PC-9 (cell line): ENCODE data around the gene EWSR1.

Experiments
- EZH2 ChIP-seq: fragments of 200-600 bp; sonication (generic); IDR thresholded peaks from 2 replicates; pipeline ENCODE4 v1.8.0; 2017; ENCODE audit warnings: antibody characterized with exemption, low read depth
- TF ChIP-seq, protein P1 (sequence below): fragments of 200-600 bp; sonication (generic); conservative IDR thresholded peaks from 2 replicates; pipeline ENCODE4 v1.6.1; 2017; ENCODE audit warnings: mixed run types, antibody characterized with exemption, mild to moderate bottlenecking, moderate library complexity

DNA sequence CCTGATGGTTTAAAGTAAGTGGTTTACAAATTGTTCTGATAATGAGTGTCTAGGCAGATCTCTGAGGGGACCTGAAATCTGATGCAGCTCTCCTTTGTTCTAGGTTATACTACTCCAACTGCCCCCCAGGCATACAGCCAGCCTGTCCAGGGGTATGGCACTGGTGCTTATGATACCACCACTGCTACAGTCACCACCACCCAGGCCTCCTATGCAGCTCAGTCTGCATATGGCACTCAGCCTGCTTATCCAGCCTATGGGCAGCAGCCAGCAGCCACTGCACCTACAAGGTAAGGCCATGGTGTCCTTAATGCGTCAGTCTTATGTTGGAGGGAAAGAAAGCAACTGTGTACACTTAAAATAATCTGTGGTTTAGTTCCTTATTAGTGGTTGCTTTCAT, 9.9 kb downstream of the EWSR1 start:
- TF ChIP-seq, protein P1, sequence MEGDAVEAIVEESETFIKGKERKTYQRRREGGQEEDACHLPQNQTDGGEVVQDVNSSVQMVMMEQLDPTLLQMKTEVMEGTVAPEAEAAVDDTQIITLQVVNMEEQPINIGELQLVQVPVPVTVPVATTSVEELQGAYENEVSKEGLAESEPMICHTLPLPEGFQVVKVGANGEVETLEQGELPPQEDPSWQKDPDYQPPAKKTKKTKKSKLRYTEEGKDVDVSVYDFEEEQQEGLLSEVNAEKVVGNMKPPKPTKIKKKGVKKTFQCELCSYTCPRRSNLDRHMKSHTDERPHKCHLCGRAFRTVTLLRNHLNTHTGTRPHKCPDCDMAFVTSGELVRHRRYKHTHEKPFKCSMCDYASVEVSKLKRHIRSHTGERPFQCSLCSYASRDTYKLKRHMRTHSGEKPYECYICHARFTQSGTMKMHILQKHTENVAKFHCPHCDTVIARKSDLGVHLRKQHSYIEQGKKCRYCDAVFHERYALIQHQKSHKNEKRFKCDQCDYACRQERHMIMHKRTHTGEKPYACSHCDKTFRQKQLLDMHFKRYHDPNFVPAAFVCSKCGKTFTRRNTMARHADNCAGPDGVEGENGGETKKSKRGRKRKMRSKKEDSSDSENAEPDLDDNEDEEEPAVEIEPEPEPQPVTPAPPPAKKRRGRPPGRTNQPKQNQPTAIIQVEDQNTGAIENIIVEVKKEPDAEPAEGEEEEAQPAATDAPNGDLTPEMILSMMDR: no peak
- no peak for TF ChIP-seq EZH2
